GM10248 (cell line): ENCODE measurements around the gene CSRP3.

Source experiments
- CTCF ChIA-PET: fragments of 300-600 bp; sonication (Branson Sonifier 250); formaldehyde crosslinking; extraction: SDS; loops from one replicate; lab custom pipeline; 2021; ENCODE audit warnings: antibody characterized with exemption; lab: Yijun Ruan, JAX
- POLR2A ChIA-PET: fragments of 350-650 bp; sonication (Branson Sonifier 250); formaldehyde crosslinking; extraction: SDS; loops from one replicate; lab custom pipeline; 2020; ENCODE audit warnings: antibody characterized with exemption; lab: Yijun Ruan, JAX
- DNase-seq: peaks from one replicate; pipeline ENCODE4 v3.0.0; 2012; ENCODE audit errors: extremely low spot score
- TF ChIP-seq, protein P1 (sequence below): IDR thresholded peaks from 2 replicates; pipeline ENCODE4 v1.5.1; 2012; ENCODE audit warnings: mild to moderate bottlenecking, low read depth; ENCODE audit errors: extremely low read depth, missing control alignments, control extremely low read depth

Gene CSRP3

DNA sequence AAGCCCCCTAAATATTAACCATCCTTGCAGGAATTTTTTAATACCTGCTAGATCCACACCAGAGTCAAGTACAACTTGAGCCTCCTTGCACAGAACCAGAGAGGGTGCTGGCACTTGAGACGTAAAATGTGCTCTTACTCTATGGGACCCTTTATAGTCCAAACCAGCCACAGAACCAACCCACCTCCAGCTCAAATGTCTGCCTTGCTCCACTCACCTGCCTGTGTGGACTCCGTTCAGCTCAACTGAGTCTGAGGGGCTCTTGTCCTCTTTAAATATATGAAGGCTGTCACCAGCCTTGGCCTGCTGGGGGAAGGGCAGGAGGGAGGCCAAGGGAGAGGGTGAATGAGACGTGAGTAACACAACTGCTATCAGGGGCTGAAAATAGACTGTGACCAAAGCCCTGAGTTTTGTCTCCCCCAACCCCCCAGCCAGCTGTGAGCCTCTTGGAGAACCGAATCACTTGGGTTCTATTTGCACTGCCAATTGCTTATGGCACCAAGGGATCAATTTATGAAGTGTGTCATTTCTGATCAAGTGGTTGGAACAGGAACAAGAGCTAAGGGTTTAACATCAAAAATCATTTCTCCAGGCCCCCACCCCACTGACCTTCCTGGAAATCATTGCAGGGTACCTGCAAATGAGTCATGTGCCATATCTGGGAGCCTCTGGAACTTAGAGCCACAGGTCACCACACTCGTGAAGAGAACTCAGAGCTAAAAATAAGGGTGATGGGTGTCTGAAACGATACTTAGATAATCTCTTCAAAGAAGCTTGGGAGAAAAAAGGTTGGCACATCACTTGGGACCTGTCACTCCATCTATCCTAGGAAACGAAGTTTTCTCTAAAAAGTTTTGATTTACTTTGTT, at the start of gene CSRP3:
Gene CSRP3, minus strand, starts transcription at position 247 of the 869 bp plus-strand sequence. CDS start 9,535 bp downstream, outside the sequence.
- TF ChIP-seq, protein P1, sequence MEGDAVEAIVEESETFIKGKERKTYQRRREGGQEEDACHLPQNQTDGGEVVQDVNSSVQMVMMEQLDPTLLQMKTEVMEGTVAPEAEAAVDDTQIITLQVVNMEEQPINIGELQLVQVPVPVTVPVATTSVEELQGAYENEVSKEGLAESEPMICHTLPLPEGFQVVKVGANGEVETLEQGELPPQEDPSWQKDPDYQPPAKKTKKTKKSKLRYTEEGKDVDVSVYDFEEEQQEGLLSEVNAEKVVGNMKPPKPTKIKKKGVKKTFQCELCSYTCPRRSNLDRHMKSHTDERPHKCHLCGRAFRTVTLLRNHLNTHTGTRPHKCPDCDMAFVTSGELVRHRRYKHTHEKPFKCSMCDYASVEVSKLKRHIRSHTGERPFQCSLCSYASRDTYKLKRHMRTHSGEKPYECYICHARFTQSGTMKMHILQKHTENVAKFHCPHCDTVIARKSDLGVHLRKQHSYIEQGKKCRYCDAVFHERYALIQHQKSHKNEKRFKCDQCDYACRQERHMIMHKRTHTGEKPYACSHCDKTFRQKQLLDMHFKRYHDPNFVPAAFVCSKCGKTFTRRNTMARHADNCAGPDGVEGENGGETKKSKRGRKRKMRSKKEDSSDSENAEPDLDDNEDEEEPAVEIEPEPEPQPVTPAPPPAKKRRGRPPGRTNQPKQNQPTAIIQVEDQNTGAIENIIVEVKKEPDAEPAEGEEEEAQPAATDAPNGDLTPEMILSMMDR: no peak
- POLR2A ChIA-PET: no interaction called here
- CTCF ChIA-PET: interaction anchor here (1.1 to 1.2 kb wide), 2 partner anchors 15 to 32 kb away, joined by 3 read pairs; no protein-coding TSS in a partner anchor
- DNase-seq: no peak

DNA sequence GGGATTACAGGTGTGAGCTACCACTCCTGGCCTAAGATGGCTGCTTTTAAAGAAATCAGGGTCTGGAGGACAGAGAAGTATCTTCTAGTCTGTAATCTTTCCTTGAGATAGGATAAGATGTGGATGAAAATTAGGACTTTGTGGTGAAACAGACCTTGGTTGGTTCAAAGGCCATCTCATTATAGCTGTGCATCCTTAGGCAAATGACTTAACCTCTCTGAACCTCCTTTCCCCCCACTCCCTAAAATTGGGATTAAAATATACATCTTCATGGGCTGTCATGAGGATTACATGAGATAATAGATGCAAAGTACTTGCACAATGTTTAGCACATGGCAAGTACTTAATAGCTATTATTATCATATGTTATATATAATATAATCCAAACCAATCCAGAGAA, 49.8 kb upstream of the CSRP3 start:
- no peak for DNase-seq
- ChIA-PET CTCF (interaction anchor here (1.6 to 2.3 kb wide), 4 partner anchors 8 to 174 kb away, joined by 3 to 12 read pairs (median 8); no protein-coding TSS in a partner anchor), POLR2A (no interaction called here)
- TF ChIP-seq, protein P1: no peak

DNA sequence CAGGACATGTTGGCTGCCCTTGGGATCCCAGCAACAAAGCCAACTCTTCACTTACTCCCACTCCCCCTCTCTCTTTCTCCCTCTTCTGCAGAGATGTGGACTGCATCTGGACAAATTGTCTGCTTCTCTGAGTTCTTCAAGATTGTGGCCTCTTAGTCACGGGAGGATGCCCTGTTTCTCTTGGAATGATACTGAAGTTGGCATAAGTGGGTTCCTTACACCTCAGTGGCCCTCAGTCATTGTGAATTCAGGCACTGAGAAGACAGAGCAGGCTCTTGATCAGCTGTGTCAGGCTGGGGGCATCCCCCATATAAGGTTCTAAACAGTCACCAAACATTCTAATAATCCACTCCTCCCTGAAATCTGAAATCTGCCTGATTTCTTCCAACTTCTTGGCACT, 45.0 kb upstream of the CSRP3 start:
- TF ChIP-seq, protein P1: no peak
- CTCF ChIA-PET: interaction anchor here (1.0 to 1.6 kb wide), 2 partner anchors 12 to 22 kb away, joined by 3 to 7 read pairs; no protein-coding TSS in a partner anchor
- DNase-seq: no peak
- POLR2A ChIA-PET: no interaction called here

DNA sequence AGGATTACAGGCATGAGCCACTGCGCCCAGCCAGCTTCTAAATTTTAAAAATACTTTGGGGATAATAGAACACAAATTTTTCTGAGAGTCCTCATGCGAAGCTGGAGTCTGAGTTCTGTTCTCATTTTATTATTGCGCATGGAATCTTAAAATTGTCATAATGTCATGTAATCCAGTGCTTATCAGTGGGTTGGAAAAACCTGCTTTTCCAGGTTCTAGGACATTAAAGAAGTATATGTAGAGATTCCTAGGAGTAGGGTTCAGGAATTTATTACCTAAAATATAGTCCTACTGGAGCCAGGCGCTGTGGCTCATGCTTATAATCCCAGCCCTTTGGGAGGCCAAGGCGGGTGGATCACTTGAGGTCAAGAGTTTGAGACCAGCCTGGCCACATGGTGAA, 43.6 kb upstream of the CSRP3 start:
- POLR2A ChIA-PET: no interaction called here
- DNase-seq: no peak
- CTCF ChIA-PET: interaction anchor here (1.6 to 1.8 kb wide), 2 partner anchors 8 to 13 kb away, joined by 5 to 7 read pairs; no protein-coding TSS in a partner anchor
- TF ChIP-seq, protein P1: no peak

DNA sequence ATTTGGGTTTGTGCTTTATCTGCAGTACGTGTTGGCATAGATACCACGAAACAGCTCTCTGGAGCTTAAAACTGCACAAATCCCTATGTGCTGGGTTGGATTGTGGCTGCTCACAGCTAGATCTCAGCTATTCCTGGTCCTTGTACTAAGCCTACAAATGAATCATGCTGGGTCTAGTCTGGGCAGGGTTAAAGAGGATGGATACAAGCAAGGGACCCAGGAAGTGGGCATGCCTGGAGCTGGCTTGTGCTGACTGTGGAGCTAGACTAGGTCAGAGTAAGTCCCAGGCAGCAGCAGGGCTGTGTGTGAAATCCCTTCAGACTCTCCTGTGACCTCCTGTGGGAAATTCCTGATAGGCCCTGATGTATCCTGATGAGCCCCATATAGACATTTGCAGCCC, 42.8 kb upstream of the CSRP3 start:
- POLR2A ChIA-PET: no interaction called here
- CTCF ChIA-PET: interaction anchor here (1.8 to 2.1 kb wide), 2 partner anchors 9 to 15 kb away, joined by 5 to 9 read pairs; no protein-coding TSS in a partner anchor
- TF ChIP-seq, protein P1: no peak
- no peak for DNase-seq

DNA sequence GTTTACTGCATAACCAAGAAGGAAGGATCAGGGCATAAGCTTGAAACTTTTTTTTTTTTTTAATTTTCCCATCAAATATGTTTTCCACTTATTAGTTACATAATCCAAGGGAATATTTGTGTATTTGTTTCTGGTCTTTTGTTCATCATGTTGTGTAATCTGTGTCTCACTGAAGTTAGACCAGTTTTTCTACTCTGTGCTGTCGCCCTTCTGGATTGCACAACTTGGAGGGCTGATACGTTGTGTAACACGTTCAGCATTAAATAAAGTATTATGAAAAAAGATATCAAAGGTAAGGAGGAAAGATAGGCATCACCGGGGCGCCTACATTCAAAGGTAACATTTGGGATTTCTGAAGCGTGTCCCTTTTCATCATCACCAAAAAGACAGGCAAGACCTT, 42.3 kb upstream of the CSRP3 start:
- DNase-seq: no peak
- TF ChIP-seq, protein P1: no peak
- ChIA-PET CTCF (interaction anchor here (1.8 to 2.1 kb wide), 2 partner anchors 9 to 16 kb away, joined by 5 to 9 read pairs; no protein-coding TSS in a partner anchor), POLR2A (no interaction called here)
